Lower leg skin (tissue), 4 donors: ENCODE measurements around the gene SDR9C7. TPM values are rescaled to one million over a fixed set of nuclear protein-coding genes. Genes with fewer than 3 reads are reported as not detected.
"Not testable (repeated sequence)": the region's sequence is repeated elsewhere in the genome, so short reads cannot be mapped to it uniquely, and the experiment has no call there.

Experiments used
- DNase-seq, 2 donors: peaks; one replicate each; pipeline ENCODE4 v3.0.0-alpha.2; 2019; ENCODE audit warnings: low spot score in 2 of 2
- H3K4me3 ChIP-seq: fragments of 200-600 bp; sonication (generic); 2 replicates; pipeline ENCODE4 v1.5.1; 2017; ENCODE audit warnings: mild to moderate bottlenecking, low read depth; ENCODE audit not compliant: poor library complexity, severe bottlenecking
- CTCF ChIP-seq, 3 donors: fragments of 450-650 bp; IDR thresholded peaks; one replicate each; pipeline ENCODE4 v1.5.1; 2016; ENCODE audit warnings: antibody characterized with exemption in 3 of 3, mild to moderate bottlenecking in 3 of 3, moderate library complexity in 2 of 3
- POLR2A ChIP-seq, 2 donors: fragments of 450-650 bp; IDR thresholded peaks; one replicate each; pipeline ENCODE4 v1.6.1; 2016 to 2017; ENCODE audit warnings: antibody characterized with exemption in 2 of 2, mild to moderate bottlenecking in 1 of 2, moderate library complexity in 1 of 2
- WGBS, 2 donors: methylation state at CpG; one replicate each; pipeline ENCODE4 v1.1.5; 2018; 5-methylcytosine and 5-hydroxymethylcytosine counted together
- intact Hi-C: fragments of 100-400 bp; cut with DNase I; formaldehyde crosslinking; loops from one replicate; pipeline ENCODE4 v1.15.0; 2023; ENCODE audit warnings: low total_unique reads
- total RNA-seq, 4 donors: library from RNA; depleted of rRNA; stranded (reverse); fragments of >200 nt; gene quantifications; one replicate each; pipeline ENCODE4 v1.1.0, GENCODE V29; 2016

Gene SDR9C7
- total RNA-seq, 4 donors from 2014 or later, result 71.0 to 161 (median 105) TPM

GRCh38 chr12:56897844-56898361 lies 36.3 kb downstream of the SDR9C7 start:
- no peak for TF ChIP-seq POLR2A (IDR thresholded peaks at IDR 0.05)
- no peak for TF ChIP-seq CTCF (IDR thresholded peaks at IDR 0.05)
- no peak overlapping the region for H3K4me3 ChIP-seq
- peak in 1 of 2 donors; percentile 20 for DNase-seq
- intact Hi-C loops, result no loop called here

- intact Hi-C loops, result no loop called here
- no peak overlapping the region for H3K4me3 ChIP-seq
- DNase-seq, result no peak
- TF ChIP-seq POLR2A (IDR thresholded peaks at IDR 0.05) (no peak), CTCF (IDR thresholded peaks at IDR 0.05) (peak in 1 of 3 donors; percentile 38)
- 58 to 70% methylated on average over 1 of the region's 1 CpG for WGBS, 2 donors
Measured at GRCh38 chr12:56896082-56896481, 38.1 kb downstream of the SDR9C7 start.

GRCh38 chr12:56894698-56895368 lies 39.4 kb downstream of the SDR9C7 start:
- intact Hi-C loops, result no loop called here
- DNase-seq, result no peak
- WGBS, 2 donors, result 46 to 49% methylated on average over 5 of the region's 5 CpGs
- TF ChIP-seq CTCF (IDR thresholded peaks at IDR 0.05) (no peak), POLR2A (IDR thresholded peaks at IDR 0.05) (no peak)
- no peak overlapping the region for H3K4me3 ChIP-seq

- H3K4me3 ChIP-seq, intact Hi-C loops, DNase-seq: not testable (repeated sequence)
- WGBS, 2 donors, result 84 to 85% methylated on average over 3 of the region's 3 CpGs
Measured at GRCh38 chr12:56891885-56892284, 42.3 kb downstream of the SDR9C7 start.

GRCh38 chr12:56886319-56886718 lies 47.9 kb downstream of the SDR9C7 start:
- no peak overlapping the region for H3K4me3 ChIP-seq
- intact Hi-C loops, result no loop called here
- no peak for DNase-seq
- 44 to 62% methylated on average over 3 of the region's 3 CpGs for WGBS, 2 donors
- no peak for TF ChIP-seq CTCF (IDR thresholded peaks at IDR 0.05)
- no peak for TF ChIP-seq POLR2A (IDR thresholded peaks at IDR 0.05)

- H3K4me3 ChIP-seq, result no peak overlapping the region
- intact Hi-C loops, result loop anchor here (2.0 kb wide), 1 partner anchor 21 kb away; no protein-coding TSS in a partner anchor
- WGBS, 2 donors, result 82 to 86% methylated on average over 1 of the region's 1 CpG
- no peak for DNase-seq
- no peak for TF ChIP-seq POLR2A (IDR thresholded peaks at IDR 0.05)
- TF ChIP-seq CTCF (IDR thresholded peaks at IDR 0.05), result no peak
Measured at GRCh38 chr12:56885316-56885715, 48.9 kb downstream of the SDR9C7 start.
